Gastrocnemius medialis (tissue), 4 donors: ENCODE results near the gene GULP1.

Experiments
- CTCF ChIP-seq, 5 experiments: fragments of 450-650 bp in 3 of 5; fragments of 200-600 bp in 2 of 5; sonication (generic) in 2 of 5; IDR thresholded peaks in 4 of 5; conservative IDR thresholded peaks in 1 of 5; 1 replicate in 4 of 5; 2 replicates in 1 of 5; pipeline ENCODE4 v1.5.1; 2016 to 2019; ENCODE audit warnings: antibody characterized with exemption in 5 of 5, mild to moderate bottlenecking in 3 of 5, moderate library complexity in 3 of 5
- POLR2A ChIP-seq, 2 donors: fragments of 450-650 bp; IDR thresholded peaks; one replicate each; pipeline ENCODE4 v1.6.1; 2017; ENCODE audit warnings: antibody characterized with exemption in 2 of 2, mild to moderate bottlenecking in 2 of 2, moderate library complexity in 2 of 2

GRCh38 chr2:188279093-188279445, 12.6 kb upstream of the GULP1 start:
- TF ChIP-seq CTCF (IDR thresholded peaks at IDR 0.05 in 4 of 5, conservative IDR thresholded peaks at IDR 0.05 in 1 of 5) (no peak), POLR2A (IDR thresholded peaks at IDR 0.05) (no peak)
